ENCODE results near the gene IKZF1.

IKZF1 gene

DNA sequence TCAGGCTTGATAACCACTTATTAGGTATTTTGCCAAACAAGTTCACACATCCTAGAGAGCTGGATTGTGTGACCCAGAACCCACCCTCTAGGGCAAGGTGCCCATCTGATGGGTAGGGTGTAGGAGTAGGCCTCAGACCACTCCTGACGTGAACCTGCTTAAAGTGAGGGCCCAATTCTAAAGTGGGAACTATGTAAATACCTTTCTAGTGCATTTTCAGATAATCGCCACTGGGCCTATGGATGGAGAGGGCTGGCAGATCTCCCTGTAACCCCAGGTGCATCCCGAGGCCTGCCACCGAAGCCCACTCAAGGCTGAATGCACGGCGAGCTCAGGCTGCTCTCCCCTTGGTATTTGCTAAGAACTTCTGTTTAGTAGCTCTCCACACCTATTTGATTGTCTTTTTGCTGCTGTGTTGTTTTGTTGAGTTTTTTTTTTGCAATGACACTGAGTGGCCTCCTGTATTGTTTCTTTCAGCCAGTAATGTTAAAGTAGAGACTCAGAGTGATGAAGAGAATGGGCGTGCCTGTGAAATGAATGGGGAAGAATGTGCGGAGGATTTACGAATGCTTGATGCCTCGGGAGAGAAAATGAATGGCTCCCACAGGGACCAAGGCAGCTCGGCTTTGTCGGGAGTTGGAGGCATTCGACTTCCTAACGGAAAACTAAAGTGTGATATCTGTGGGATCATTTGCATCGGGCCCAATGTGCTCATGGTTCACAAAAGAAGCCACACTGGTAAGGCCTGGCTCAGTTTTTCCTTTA is 71.7 kb downstream of the IKZF1 start:
- peaks cover 90% of the 10 kb centered on the region for H3K79me2 ChIP-seq (ENCODE audit: control insufficient read depth, low read length)
- H3K4me1 ChIP-seq (ENCODE audit: control insufficient read depth, low read length): no peaks in the 10 kb centered on the region
- no peaks in the 10 kb centered on the region for H3K9me3 ChIP-seq (ENCODE audit: control insufficient read depth, insufficient read depth, low read length)
- peaks cover 8% of the 10 kb centered on the region; the same call in 1 of the 2 replicates for H4K20me1 ChIP-seq (ENCODE audit: control insufficient read depth, insufficient read depth, low read depth, low read length)
- H3K9me2 ChIP-seq (replicated peaks; ENCODE audit: control insufficient read depth, low read length): no peaks in the 10 kb centered on the region
- H3F3A ChIP-seq (ENCODE audit: control insufficient read depth, insufficient read depth): 0 out of 2 replicates have a peak, but pooled peaks cover 4% of the 10 kb centered on the region
- no peaks in the 10 kb centered on the region for H3K27me3 ChIP-seq (ENCODE audit: control insufficient read depth, low read length)
- H3K4me2 ChIP-seq (ENCODE audit: low read length): no peak overlapping the region
- H3K4me3 ChIP-seq (ENCODE audit: low read length): no peak overlapping the region
- H3K36me3 ChIP-seq (ENCODE audit: control insufficient read depth, low read length): peaks cover 99% of the 10 kb centered on the region
- no peak overlapping the region for H3K27ac ChIP-seq (ENCODE audit: low read depth, low read length)
- no peak for TF ChIP-seq EZH2phosphoT487 (IDR thresholded peaks at IDR 0.05; ENCODE audit: borderline replicate concordance, low read length)
- TF ChIP-seq, protein P1, sequence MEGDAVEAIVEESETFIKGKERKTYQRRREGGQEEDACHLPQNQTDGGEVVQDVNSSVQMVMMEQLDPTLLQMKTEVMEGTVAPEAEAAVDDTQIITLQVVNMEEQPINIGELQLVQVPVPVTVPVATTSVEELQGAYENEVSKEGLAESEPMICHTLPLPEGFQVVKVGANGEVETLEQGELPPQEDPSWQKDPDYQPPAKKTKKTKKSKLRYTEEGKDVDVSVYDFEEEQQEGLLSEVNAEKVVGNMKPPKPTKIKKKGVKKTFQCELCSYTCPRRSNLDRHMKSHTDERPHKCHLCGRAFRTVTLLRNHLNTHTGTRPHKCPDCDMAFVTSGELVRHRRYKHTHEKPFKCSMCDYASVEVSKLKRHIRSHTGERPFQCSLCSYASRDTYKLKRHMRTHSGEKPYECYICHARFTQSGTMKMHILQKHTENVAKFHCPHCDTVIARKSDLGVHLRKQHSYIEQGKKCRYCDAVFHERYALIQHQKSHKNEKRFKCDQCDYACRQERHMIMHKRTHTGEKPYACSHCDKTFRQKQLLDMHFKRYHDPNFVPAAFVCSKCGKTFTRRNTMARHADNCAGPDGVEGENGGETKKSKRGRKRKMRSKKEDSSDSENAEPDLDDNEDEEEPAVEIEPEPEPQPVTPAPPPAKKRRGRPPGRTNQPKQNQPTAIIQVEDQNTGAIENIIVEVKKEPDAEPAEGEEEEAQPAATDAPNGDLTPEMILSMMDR (IDR thresholded peaks at IDR 0.05; ENCODE audit: low read depth, low read length, poor library complexity, severe bottlenecking): no peak

DNA sequence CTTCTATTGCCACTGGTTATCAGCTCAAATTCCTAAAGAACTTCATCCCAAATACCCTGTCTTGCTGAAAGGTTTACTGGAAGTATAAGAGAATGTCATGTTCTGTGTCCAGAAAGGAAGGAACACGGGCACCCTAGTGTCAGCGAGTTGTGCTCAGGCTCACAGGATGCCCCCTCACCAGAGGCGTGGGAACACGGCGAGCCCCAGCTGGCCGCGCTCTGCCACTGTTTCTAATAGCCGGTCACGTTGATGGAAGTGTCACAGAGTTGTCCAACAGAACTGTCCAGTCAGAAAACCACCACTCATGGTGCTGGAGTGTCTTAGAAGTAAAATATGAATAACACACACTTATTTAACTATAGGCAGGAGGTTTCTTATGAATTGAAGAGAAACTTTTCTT is 72.8 kb downstream of the IKZF1 start:
- no peak for TF ChIP-seq EZH2phosphoT487 (IDR thresholded peaks at IDR 0.05; ENCODE audit: borderline replicate concordance, low read length)
- TF ChIP-seq, protein P1 (IDR thresholded peaks at IDR 0.05; ENCODE audit: low read depth, low read length, poor library complexity, severe bottlenecking): no peak
- Histone ChIP-seq H3K4me2 (ENCODE audit: low read length) (no peak overlapping the region), H3K4me1 (ENCODE audit: control insufficient read depth, low read length) (no peaks in the 10 kb centered on the region)

DNA sequence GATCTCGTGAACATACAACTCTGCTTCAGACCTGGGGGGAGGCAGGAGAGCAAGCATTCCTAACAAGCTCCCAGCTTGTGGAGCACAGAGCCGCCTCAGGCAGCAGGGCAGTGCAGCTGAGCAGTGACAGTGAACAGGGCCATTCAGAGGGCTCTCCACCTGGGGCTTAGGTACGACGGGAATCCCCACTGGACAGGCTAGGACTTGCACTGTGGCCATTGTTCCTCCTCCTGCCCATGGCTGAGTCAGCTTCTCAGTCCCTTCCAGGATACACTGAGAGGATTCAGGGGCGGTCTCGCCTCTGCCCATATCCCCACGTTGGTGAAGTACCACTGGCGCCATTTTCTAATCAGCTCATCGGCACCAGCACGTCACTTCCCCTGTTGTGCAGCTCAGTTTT is 74.6 kb downstream of the IKZF1 start:
- H3K9me3 ChIP-seq (ENCODE audit: control insufficient read depth, insufficient read depth, low read length): no peaks in the 10 kb centered on the region
- no peaks in the 10 kb centered on the region for H3K27me3 ChIP-seq (ENCODE audit: control insufficient read depth, low read length)
- peaks cover 90% of the 10 kb centered on the region for H3K79me2 ChIP-seq (ENCODE audit: control insufficient read depth, low read length)
- H3K4me2 ChIP-seq (ENCODE audit: low read length): no peak overlapping the region
- no peak overlapping the region for H3K27ac ChIP-seq (ENCODE audit: low read depth, low read length)
- peaks cover 7% of the 10 kb centered on the region; the same call in 1 of the 2 replicates for H4K20me1 ChIP-seq (ENCODE audit: control insufficient read depth, insufficient read depth, low read depth, low read length)
- no peaks in the 10 kb centered on the region for H3K4me1 ChIP-seq (ENCODE audit: control insufficient read depth, low read length)
- H3K36me3 ChIP-seq (ENCODE audit: control insufficient read depth, low read length): peaks cover 99% of the 10 kb centered on the region
- TF ChIP-seq EZH2phosphoT487 (IDR thresholded peaks at IDR 0.05; ENCODE audit: borderline replicate concordance, low read length): no peak
- TF ChIP-seq, protein P1 (IDR thresholded peaks at IDR 0.05; ENCODE audit: low read depth, low read length, poor library complexity, severe bottlenecking): no peak
- H3F3A ChIP-seq (ENCODE audit: control insufficient read depth, insufficient read depth): peaks cover 4% of the 10 kb centered on the region; the same call in 1 of the 2 replicates
- H3K9me2 ChIP-seq (replicated peaks; ENCODE audit: control insufficient read depth, low read length): no peaks in the 10 kb centered on the region
- no peak overlapping the region for H3K4me3 ChIP-seq (ENCODE audit: low read length)

More for the DNA sequence above, 72.8 kb downstream of the IKZF1 start:
- Histone ChIP-seq H3K9me3 (ENCODE audit: control insufficient read depth, insufficient read depth, low read length) (no peaks in the 10 kb centered on the region), H3K4me3 (ENCODE audit: low read length) (no peak overlapping the region), H3K79me2 (ENCODE audit: control insufficient read depth, low read length) (peaks cover 90% of the 10 kb centered on the region), H3K27me3 (ENCODE audit: control insufficient read depth, low read length) (no peaks in the 10 kb centered on the region), H3K36me3 (ENCODE audit: control insufficient read depth, low read length) (peaks cover 99% of the 10 kb centered on the region), H3F3A (ENCODE audit: control insufficient read depth, insufficient read depth) (0 out of 2 replicates have a peak, but pooled peaks cover 4% of the 10 kb centered on the region), H3K27ac (ENCODE audit: low read depth, low read length) (no peak overlapping the region), H3K9me2 (replicated peaks; ENCODE audit: control insufficient read depth, low read length) (no peaks in the 10 kb centered on the region), H4K20me1 (ENCODE audit: control insufficient read depth, insufficient read depth, low read depth, low read length) (peaks cover 8% of the 10 kb centered on the region; the same call in 1 of the 2 replicates)
